HCT116 (cell line): ENCODE measurements around the gene GDPD5. TPM values are rescaled to one million over a fixed set of nuclear protein-coding genes. Genes with fewer than 3 reads are reported as not detected.
A peak's percentile ranks its signal among the peaks of the same experiment; 100 is the strongest.

Experiments used
- ATAC-seq: fragments of 200-7000 bp; cut with Tn5 transposase; 2 replicates; pipeline ENCODE4 v1.9.1; 2020; ENCODE audit warnings: mild to moderate bottlenecking, moderate library complexity
- BruUV-seq: library from RNA; stranded (reverse); fragments of 400-500 nt; replicated peaks from 2 replicates; lab custom pipeline; 2021; lab: Mats Ljungman, UMichigan
- CTCF ChIA-PET: fragments of 300-600 bp; sonication (Branson Sonifier 250); formaldehyde crosslinking; loops from one replicate; lab custom pipeline; 2021; ENCODE audit warnings: antibody characterized with exemption; lab: Charles Lee
- POLR2A ChIA-PET: fragments of 300-600, 350-600 bp; sonication (Branson Sonifier 250); formaldehyde crosslinking; loops from one replicate; lab custom pipeline; 2021; ENCODE audit warnings: antibody characterized with exemption; lab: Charles Lee
- RAD21 ChIA-PET, 2 experiments: fragments of 300-600 bp; sonication (Branson Sonifier 250); formaldehyde crosslinking; loops; one replicate each; lab custom pipeline; 2023; ENCODE audit warnings: low total read pairs in 2 of 2; ENCODE audit not compliant: uncharacterized antibody in 2 of 2, unreplicated experiment in 2 of 2, low non-redundant PET in 1 of 2; lab: Charles Lee
- DNase-seq: peaks from one replicate; pipeline ENCODE4 v3.0.0-alpha.2; 2010; ENCODE audit warnings: low read depth, low spot score
- H2AFZ ChIP-seq: fragments of 200-600 bp; shearing (Covaris generic), sonication (generic); 2 replicates; pipeline ENCODE4 v1.6.1; 2017; ENCODE audit warnings: low read depth, mixed run types, mixed read lengths, antibody characterized with exemption, low read length; ENCODE audit not compliant: poor library complexity, severe bottlenecking
- H3K27ac ChIP-seq: 2 replicates; pipeline ENCODE4 v1.5.1; 2012; ENCODE audit warnings: low read depth, low read length
- H3K27me3 ChIP-seq: fragments of 200-600 bp; sonication (generic); 2 replicates; pipeline ENCODE4 v1.6.1; 2016; ENCODE audit warnings: mixed run types, low read length, mixed read lengths; ENCODE audit not compliant: insufficient read depth
- H3K36me3 ChIP-seq, 2 experiments: fragments of 200-500 bp in 1 of 2; fragments of 200-600 bp in 1 of 2; sonication (Bioruptor generic) in 1 of 2; sonication (generic) in 1 of 2; 2 replicates each; pipeline versions ENCODE4 v1.5.1 to v1.6.1; 2014 to 2016; ENCODE audit warnings: low read length in 2 of 2, inconsistent platforms in 1 of 2, mixed read lengths in 1 of 2, mixed run types in 1 of 2; ENCODE audit not compliant: insufficient read depth in 2 of 2, control insufficient read depth in 1 of 2
- H3K4me1 ChIP-seq, 2 experiments: fragments of 200-600 bp in 1 of 2; sonication (generic) in 1 of 2; 2 replicates each; pipeline versions ENCODE4 v1.5.1 to v1.6.1; 2012 to 2017; ENCODE audit warnings: low read length in 2 of 2, inconsistent platforms in 1 of 2, mild to moderate bottlenecking in 1 of 2, mixed read lengths in 1 of 2, mixed run types in 1 of 2, moderate library complexity in 1 of 2; ENCODE audit not compliant: insufficient read depth in 2 of 2, control insufficient read depth in 1 of 2
- H3K4me2 ChIP-seq: fragments of 200-600 bp; sonication (generic); 2 replicates; pipeline ENCODE4 v1.6.1; 2017; ENCODE audit warnings: mixed run types, low read length, mixed read lengths
- H3K4me3 ChIP-seq, 2 experiments: fragments of 200-600 bp in 1 of 2; sonication (generic) in 1 of 2; replicated peaks in 1 of 2; 2 replicates each; pipeline ENCODE4 v1.5.1; 2011 to 2016; ENCODE audit warnings: low read length in 2 of 2, control low read depth in 1 of 2, low read depth in 1 of 2, mild to moderate bottlenecking in 1 of 2, mixed read lengths in 1 of 2, mixed run types in 1 of 2
- H3K79me2 ChIP-seq: fragments of 200-600 bp; sonication (generic); 2 replicates; pipeline ENCODE4 v1.6.1; 2017; ENCODE audit warnings: mild to moderate bottlenecking, mixed run types, low read length, moderate library complexity, mixed read lengths; ENCODE audit not compliant: insufficient read depth
- H3K9ac ChIP-seq: fragments of 200-600 bp; sonication (generic); 2 replicates; pipeline ENCODE4 v1.6.1; 2016; ENCODE audit warnings: low read length, mixed read lengths
- H3K9me2 ChIP-seq: fragments of 200-600 bp; sonication (generic), shearing (Covaris generic); 2 replicates; pipeline ENCODE4 v1.6.1; 2017; ENCODE audit warnings: mixed run types, mild to moderate bottlenecking, moderate library complexity; ENCODE audit not compliant: insufficient read depth
- H3K9me3 ChIP-seq, 2 experiments: fragments of 200-500 bp in 1 of 2; fragments of 200-600 bp in 1 of 2; sonication (Bioruptor generic) in 1 of 2; sonication (generic) in 1 of 2; 2 replicates each; pipeline ENCODE4 v1.6.1; 2014 to 2017; ENCODE audit warnings: low read length in 2 of 2, mixed read lengths in 2 of 2, inconsistent platforms in 1 of 2, low read depth in 1 of 2, mild to moderate bottlenecking in 1 of 2, mixed run types in 1 of 2, moderate library complexity in 1 of 2; ENCODE audit not compliant: control insufficient read depth in 1 of 2, insufficient read depth in 1 of 2
- H4K20me1 ChIP-seq: fragments of 200-600 bp; sonication (generic), shearing (Covaris generic); 2 replicates; pipeline ENCODE4 v1.6.1; 2017; ENCODE audit warnings: mixed run types, mild to moderate bottlenecking, moderate library complexity; ENCODE audit not compliant: insufficient read depth
- ATF3 ChIP-seq: IDR thresholded peaks from 2 replicates; pipeline ENCODE4 v1.6.1; 2012
- CTCF ChIP-seq, 3 experiments: fragments of 200-600 bp in 1 of 3; sonication (generic) in 1 of 3; IDR thresholded peaks in 2 of 3; conservative IDR thresholded peaks in 1 of 3; 2 replicates each; pipeline ENCODE4 v1.5.1; 2012 to 2017; ENCODE audit warnings: low read depth in 2 of 3, low read length in 2 of 3, antibody characterized with exemption in 1 of 3, borderline replicate concordance in 1 of 3, control low read depth in 1 of 3, mild to moderate bottlenecking in 1 of 3, mixed read lengths in 1 of 3, mixed run types in 1 of 3, moderate library complexity in 1 of 3; ENCODE audit not compliant: insufficient read depth in 1 of 3
- EGR1 ChIP-seq: IDR thresholded peaks from 2 replicates; pipeline ENCODE4 v1.6.1; 2012; ENCODE audit warnings: low read depth
- FOSL1 ChIP-seq: IDR thresholded peaks from 2 replicates; pipeline ENCODE4 v1.6.1; 2012; ENCODE audit warnings: low read depth
- POLR2A ChIP-seq: IDR thresholded peaks from 2 replicates; pipeline ENCODE4 v1.7.0; 2011; ENCODE audit warnings: borderline replicate concordance; ENCODE audit not compliant: insufficient read depth, insufficient read length; ENCODE audit errors: extremely low read depth
- SIN3A ChIP-seq: IDR thresholded peaks from 2 replicates; pipeline ENCODE4 v1.6.1; 2012; ENCODE audit warnings: low read depth
- ZNF274 ChIP-seq: fragments of 200-500 bp; sonication (Bioruptor generic); IDR thresholded peaks from 2 replicates; pipeline ENCODE4 v1.6.1; 2014; ENCODE audit warnings: mild to moderate bottlenecking, low read depth, low read length, inconsistent platforms
- intact Hi-C: fragments of 100-400 bp; cut with micrococcal nuclease; formaldehyde crosslinking; loops from 2 replicates; pipeline ENCODE4 v1.10.0; 2022
- total RNA-seq: library from RNA; stranded (reverse); gene quantifications from one replicate; pipeline ENCODE4 v1.2.1, GENCODE V29; 2021; ENCODE audit not compliant: unreplicated experiment

Gene GDPD5
- total RNA-seq, 1 experiment from 2014 or later: 27.5 TPM

GRCh38 chr11:75563978-75564552 lies 38.3 kb upstream of the GDPD5 start:
- H3K27me3 ChIP-seq: no peaks in the 10 kb centered on the region
- peak overlapping the region; percentile 96 for H3K27ac ChIP-seq

More at GRCh38 chr11:75563978-75564552, 38.3 kb upstream of the GDPD5 start:
- H3K4me3 ChIP-seq: peak overlapping the region; percentile 77 to 99
- peaks cover 56% of the 10 kb centered on the region for H3K79me2 ChIP-seq
- CTCF ChIA-PET: interaction anchor here (0.8 to 2.1 kb wide), 4 partner anchors 11 to 175 kb away, joined by 3 to 13 read pairs (median 3); no protein-coding TSS in a partner anchor
- no peak overlapping the region for H2AFZ ChIP-seq
- peak overlapping the region; percentile 92 for H3K9ac ChIP-seq
- no peaks in the 10 kb centered on the region for H3K9me3 ChIP-seq
- no peaks in the 10 kb centered on the region for H3K9me2 ChIP-seq
- DNase-seq: no peak
- intact Hi-C loops: no loop called here
- TF ChIP-seq SIN3A (no peak), EGR1 (no peak), CTCF (IDR thresholded peaks at IDR 0.05 in 2 of 3, conservative IDR thresholded peaks at IDR 0.05 in 1 of 3; ENCODE audit: borderline replicate concordance in 1 of 3, insufficient read depth in 1 of 3, low read depth in 2 of 3, low read length in 2 of 3) (peak in 2 of 3 experiments; percentile 35 to 39; a peak in 4 of 6 replicates), ZNF274 (no peak), POLR2A (no peak), FOSL1 (no peak), ATF3 (no peak)
- peak overlapping the region; percentile 85 for H3K4me2 ChIP-seq
- no peak for ATAC-seq
- H3K4me1 ChIP-seq: peaks cover 17 to 52% of the 10 kb centered on the region in 2 experiments
- no peaks in the 10 kb centered on the region for H4K20me1 ChIP-seq
- BruUV-seq: no TSS peak
- H3K36me3 ChIP-seq: peaks cover 7 to 32% of the 10 kb centered on the region in 2 experiments
- POLR2A ChIA-PET: interaction anchor here (1.1 kb wide), 1 partner anchor 18 kb away, joined by 3 read pairs; no protein-coding TSS in a partner anchor
- RAD21 ChIA-PET: no interaction called here
